Loucy (cell line): ENCODE results near the gene UBE2F.

ENCODE experiments used
- H2AFZ ChIP-seq: fragments of 200-600 bp; sonication (generic); 2 replicates; pipeline ENCODE4 v1.6.0; 2016; ENCODE audit warnings: antibody characterized with exemption, mild to moderate bottlenecking, low read length, moderate library complexity
- H3F3A ChIP-seq: fragments of 200-600 bp; 2 replicates; pipeline ENCODE4 v1.6.0; 2016; ENCODE audit warnings: antibody characterized with exemption, low read depth, mild to moderate bottlenecking
- H3K27me3 ChIP-seq: fragments of 200-600 bp; sonication (generic); 2 replicates; pipeline ENCODE4 v1.6.1; 2014; ENCODE audit warnings: low read length, mild to moderate bottlenecking; ENCODE audit not compliant: insufficient read depth, poor library complexity, severe bottlenecking
- H3K36me3 ChIP-seq: fragments of 200-600 bp; sonication (generic); 2 replicates; pipeline ENCODE4 v1.6.1; 2016; ENCODE audit warnings: low read length; ENCODE audit not compliant: insufficient read depth
- H3K4me1 ChIP-seq: fragments of 200-600 bp; sonication (generic); 2 replicates; pipeline ENCODE4 v1.5.1; 2014; ENCODE audit warnings: low read length, mild to moderate bottlenecking; ENCODE audit not compliant: insufficient read depth, poor library complexity, severe bottlenecking
- H3K4me2 ChIP-seq: fragments of 200-600 bp; sonication (generic); 2 replicates; pipeline ENCODE4 v1.6.0; 2014; ENCODE audit warnings: antibody characterized with exemption, low read length, low read depth, mild to moderate bottlenecking; ENCODE audit not compliant: poor library complexity, severe bottlenecking
- H3K4me3 ChIP-seq: fragments of 200-600 bp; sonication (generic); 2 replicates; pipeline ENCODE4 v1.5.1; 2014; ENCODE audit warnings: low read length, mild to moderate bottlenecking, mixed read lengths; ENCODE audit not compliant: poor library complexity, severe bottlenecking
- H3K79me2 ChIP-seq: fragments of 200-600 bp; sonication (generic); 2 replicates; pipeline ENCODE4 v1.6.1; 2014; ENCODE audit warnings: low read length; ENCODE audit not compliant: insufficient read depth
- H3K9ac ChIP-seq: fragments of 200-600 bp; sonication (generic); 2 replicates; pipeline ENCODE4 v1.6.0; 2014; ENCODE audit warnings: mild to moderate bottlenecking, low read depth, low read length, moderate library complexity; ENCODE audit not compliant: poor library complexity, severe bottlenecking
- H3K9me2 ChIP-seq: fragments of 200-600 bp; sonication (generic); replicated peaks from 2 replicates; pipeline ENCODE4 v1.6.1; 2016; ENCODE audit warnings: low read depth, low read length, mixed read lengths
- H3K9me3 ChIP-seq: fragments of 200-600 bp; sonication (generic); 2 replicates; pipeline ENCODE4 v1.6.1; 2014; ENCODE audit warnings: mild to moderate bottlenecking, antibody characterized with exemption, low read length, low read depth; ENCODE audit not compliant: insufficient read depth
- H4K20me1 ChIP-seq: fragments of 200-600 bp; sonication (generic); 2 replicates; pipeline ENCODE4 v1.6.0; 2014; ENCODE audit warnings: antibody characterized with exemption, low read length, mild to moderate bottlenecking; ENCODE audit not compliant: insufficient read depth, poor library complexity, severe bottlenecking
- EZH2phosphoT487 ChIP-seq: fragments of 200-600 bp; IDR thresholded peaks from 2 replicates; pipeline ENCODE4 v1.6.1; 2018; ENCODE audit warnings: antibody characterized with exemption, mild to moderate bottlenecking, moderate library complexity, borderline replicate concordance
- TF ChIP-seq, protein P1 (sequence below): fragments of 200-600 bp; sonication (generic); conservative IDR thresholded peaks from 2 replicates; pipeline ENCODE4 v1.5.1; 2014; ENCODE audit warnings: mild to moderate bottlenecking, antibody characterized with exemption, low read length

The UBE2F gene

DNA sequence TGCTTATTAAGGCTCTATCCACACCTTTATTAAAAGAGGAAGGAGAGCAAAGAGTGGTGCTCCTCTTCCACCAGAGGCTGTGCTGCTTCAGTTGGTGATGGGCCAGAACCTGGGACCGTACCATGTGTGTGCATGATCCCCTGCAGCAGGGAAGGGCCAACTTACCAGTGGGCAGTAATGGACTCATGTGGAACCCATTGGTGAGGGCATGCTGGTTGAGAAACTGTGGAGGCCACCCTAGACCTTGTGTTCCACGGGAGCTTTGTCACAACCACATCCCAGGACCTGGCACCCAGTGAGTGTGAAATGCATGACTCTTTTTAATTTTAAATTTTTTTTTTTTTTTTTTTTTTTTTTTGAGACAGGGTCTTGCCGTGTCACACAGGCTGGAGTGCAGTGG lies 5.4 kb downstream of the UBE2F start:
- H2AFZ ChIP-seq, result no peak overlapping the region
- no peak for TF ChIP-seq EZH2phosphoT487
- TF ChIP-seq, protein P1, sequence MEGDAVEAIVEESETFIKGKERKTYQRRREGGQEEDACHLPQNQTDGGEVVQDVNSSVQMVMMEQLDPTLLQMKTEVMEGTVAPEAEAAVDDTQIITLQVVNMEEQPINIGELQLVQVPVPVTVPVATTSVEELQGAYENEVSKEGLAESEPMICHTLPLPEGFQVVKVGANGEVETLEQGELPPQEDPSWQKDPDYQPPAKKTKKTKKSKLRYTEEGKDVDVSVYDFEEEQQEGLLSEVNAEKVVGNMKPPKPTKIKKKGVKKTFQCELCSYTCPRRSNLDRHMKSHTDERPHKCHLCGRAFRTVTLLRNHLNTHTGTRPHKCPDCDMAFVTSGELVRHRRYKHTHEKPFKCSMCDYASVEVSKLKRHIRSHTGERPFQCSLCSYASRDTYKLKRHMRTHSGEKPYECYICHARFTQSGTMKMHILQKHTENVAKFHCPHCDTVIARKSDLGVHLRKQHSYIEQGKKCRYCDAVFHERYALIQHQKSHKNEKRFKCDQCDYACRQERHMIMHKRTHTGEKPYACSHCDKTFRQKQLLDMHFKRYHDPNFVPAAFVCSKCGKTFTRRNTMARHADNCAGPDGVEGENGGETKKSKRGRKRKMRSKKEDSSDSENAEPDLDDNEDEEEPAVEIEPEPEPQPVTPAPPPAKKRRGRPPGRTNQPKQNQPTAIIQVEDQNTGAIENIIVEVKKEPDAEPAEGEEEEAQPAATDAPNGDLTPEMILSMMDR, result no peak
- no peaks in the 10 kb centered on the region for H3K27me3 ChIP-seq
- peaks cover 95% of the 10 kb centered on the region for H3K79me2 ChIP-seq
- H3K4me1 ChIP-seq, result peaks cover 52% of the 10 kb centered on the region
- H3K9ac ChIP-seq, result no peak overlapping the region
- no peaks in the 10 kb centered on the region for H3F3A ChIP-seq
- no peaks in the 10 kb centered on the region for H3K9me2 ChIP-seq
- peak overlapping the region; percentile 6 for H3K4me3 ChIP-seq
- H3K4me2 ChIP-seq, result peak overlapping the region; percentile 36
- no peaks in the 10 kb centered on the region for H3K9me3 ChIP-seq
- H3K36me3 ChIP-seq, result peaks cover 13% of the 10 kb centered on the region; the same call in 1 of the 2 replicates
- H4K20me1 ChIP-seq, result peaks cover 36% of the 10 kb centered on the region

DNA sequence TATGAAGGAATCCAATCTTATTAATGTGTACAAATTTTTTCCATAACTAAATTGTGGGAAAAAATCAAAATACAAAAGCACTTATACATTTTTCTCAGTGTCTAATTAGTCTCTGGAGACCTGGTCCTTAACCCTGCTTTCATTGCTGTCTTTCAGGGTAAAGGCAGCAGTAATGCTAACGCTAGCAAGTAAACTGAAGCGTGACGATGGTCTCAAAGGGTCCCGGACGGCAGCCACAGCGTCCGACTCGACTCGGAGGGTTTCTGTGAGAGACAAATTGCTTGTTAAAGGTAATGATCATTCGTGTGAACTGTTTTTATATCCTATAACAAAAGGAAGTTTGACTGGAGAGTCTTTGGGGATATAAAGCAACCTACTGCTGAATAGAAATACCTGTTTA lies 6.1 kb downstream of the UBE2F start:
- Histone ChIP-seq H3K36me3 (peaks cover 13% of the 10 kb centered on the region; the same call in 1 of the 2 replicates), H3K4me3 (no peak overlapping the region), H3K9me3 (no peaks in the 10 kb centered on the region), H3K27me3 (no peaks in the 10 kb centered on the region), H3K9me2 (no peaks in the 10 kb centered on the region), H3K79me2 (peaks cover 92% of the 10 kb centered on the region), H4K20me1 (peaks cover 30% of the 10 kb centered on the region), H2AFZ (no peak overlapping the region), H3F3A (no peaks in the 10 kb centered on the region), H3K9ac (no peak overlapping the region), H3K4me1 (peaks cover 55% of the 10 kb centered on the region), H3K4me2 (no peak overlapping the region)
- no peak for TF ChIP-seq EZH2phosphoT487
- TF ChIP-seq, protein P1, result no peak

DNA sequence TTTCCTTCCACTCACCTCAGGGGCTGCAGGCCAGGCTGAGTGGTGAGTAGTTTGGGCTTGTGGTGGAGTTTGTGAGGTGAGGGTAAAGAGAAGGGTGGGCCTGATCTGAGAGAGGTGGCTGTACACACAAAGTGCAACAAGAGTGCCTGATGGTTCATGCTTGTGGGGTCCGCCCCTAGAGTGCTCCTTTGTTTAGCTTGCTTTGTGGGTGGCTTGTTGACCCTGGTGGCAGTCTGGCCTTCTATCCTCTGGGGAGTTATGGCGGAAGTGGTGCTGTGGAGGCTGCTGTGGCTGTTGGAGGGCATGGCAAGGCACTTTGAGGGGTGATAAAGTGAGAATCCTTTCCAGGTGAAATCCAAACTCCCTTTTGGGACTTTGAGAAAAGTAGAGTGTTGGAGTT lies 10.6 kb downstream of the UBE2F start:
- Histone ChIP-seq H3K9me2 (no peaks in the 10 kb centered on the region), H3F3A (no peaks in the 10 kb centered on the region), H2AFZ (no peak overlapping the region), H3K4me1 (peaks cover 68% of the 10 kb centered on the region), H3K79me2 (peaks cover 92% of the 10 kb centered on the region), H3K9me3 (no peaks in the 10 kb centered on the region), H3K4me3 (peak overlapping the region; percentile 33), H3K36me3 (peaks cover 13% of the 10 kb centered on the region; the same call in 1 of the 2 replicates), H3K9ac (peak overlapping the region; percentile 55), H3K4me2 (peak overlapping the region; percentile 67), H3K27me3 (no peaks in the 10 kb centered on the region), H4K20me1 (peaks cover 18% of the 10 kb centered on the region)
- TF ChIP-seq EZH2phosphoT487, result no peak
- TF ChIP-seq, protein P1, result no peak
